K562 (cell line): Measurements from ENCODE around the gene TLX3.

ENCODE experiments used
- CBX3 ChIP-seq, 2 experiments: IDR thresholded peaks; 1 replicate in 1 of 2; 2 replicates in 1 of 2; pipeline ENCODE4 v1.6.1; 2012; ENCODE audit warnings: inconsistent platforms in 2 of 2, low read length in 2 of 2, borderline replicate concordance in 1 of 2, control low read depth in 1 of 2
- CTCF ChIP-seq, 3 experiments: IDR thresholded peaks in 2 of 3; conservative IDR thresholded peaks in 1 of 3; 2 replicates each; pipeline ENCODE4 v1.5.1; 2011 to 2012; ENCODE audit warnings: low read length in 3 of 3, mild to moderate bottlenecking in 3 of 3, control low read depth in 2 of 3, improper control_type of control experiment in 1 of 3, inconsistent platforms in 1 of 3, low read depth in 1 of 3, mixed read lengths in 1 of 3, moderate library complexity in 1 of 3; ENCODE audit not compliant: insufficient read depth in 2 of 3
- ILK ChIP-seq: fragments of 450-650 bp; IDR thresholded peaks from 2 replicates; pipeline ENCODE4 v1.6.1; 2016; ENCODE audit warnings: missing genetic modification characterization, low read depth, mild to moderate bottlenecking, missing compliant biosample characterization, moderate library complexity, borderline replicate concordance
- MECOM ChIP-seq: fragments of 250-450 bp; sonication (Bioruptor Pico); IDR thresholded peaks from 2 replicates; pipeline ENCODE4 v1.8.0; 2022; ENCODE audit warnings: inconsistent platforms
- PATZ1 ChIP-seq: fragments of 250-450 bp; sonication (Bioruptor Pico); IDR thresholded peaks from 2 replicates; pipeline ENCODE4 v1.5.0; 2020; ENCODE audit warnings: mild to moderate bottlenecking, borderline replicate concordance
- RAD21 ChIP-seq, 2 experiments: fragments of 250-450 bp in 1 of 2; fragments of 450-650 bp in 1 of 2; sonication (Bioruptor Pico) in 1 of 2; formaldehyde crosslinking in 1 of 2; IDR thresholded peaks in 1 of 2; conservative IDR thresholded peaks in 1 of 2; 2 replicates each; pipeline versions ENCODE4 v1.4.0 to v1.8.0; 2020 to 2022; ENCODE audit warnings: mild to moderate bottlenecking in 2 of 2, moderate library complexity in 1 of 2
- SREBF2 ChIP-seq: sonication (generic); formaldehyde crosslinking; IDR thresholded peaks from 2 replicates; pipeline ENCODE4 v1.4.0; 2020; ENCODE audit warnings: mild to moderate bottlenecking, missing genetic modification reagents
- STAT5B ChIP-seq: fragments of 250-450 bp; sonication (Bioruptor Pico); IDR thresholded peaks from 2 replicates; pipeline ENCODE4 v1.8.0; 2021; ENCODE audit warnings: mild to moderate bottlenecking, inconsistent platforms
- USF1 ChIP-seq: sonication (generic); formaldehyde crosslinking; IDR thresholded peaks from 2 replicates; pipeline ENCODE4 v1.9.0; 2022; ENCODE audit warnings: mild to moderate bottlenecking, missing genetic modification reagents
- ZBTB26 ChIP-seq: fragments of 450-650 bp; formaldehyde crosslinking; IDR thresholded peaks from 2 replicates; pipeline ENCODE4 v1.4.0; 2022; ENCODE audit warnings: missing genetic modification characterization
- ZNF449 ChIP-seq: fragments of 250-450 bp; sonication (Bioruptor Pico); IDR thresholded peaks from 2 replicates; pipeline ENCODE4 v1.8.0; 2022; ENCODE audit warnings: moderate library complexity, mild to moderate bottlenecking, inconsistent platforms
- ZSCAN29 ChIP-seq: fragments of 450-650 bp; IDR thresholded peaks from 2 replicates; pipeline ENCODE4 v1.6.1; 2017

DNA sequence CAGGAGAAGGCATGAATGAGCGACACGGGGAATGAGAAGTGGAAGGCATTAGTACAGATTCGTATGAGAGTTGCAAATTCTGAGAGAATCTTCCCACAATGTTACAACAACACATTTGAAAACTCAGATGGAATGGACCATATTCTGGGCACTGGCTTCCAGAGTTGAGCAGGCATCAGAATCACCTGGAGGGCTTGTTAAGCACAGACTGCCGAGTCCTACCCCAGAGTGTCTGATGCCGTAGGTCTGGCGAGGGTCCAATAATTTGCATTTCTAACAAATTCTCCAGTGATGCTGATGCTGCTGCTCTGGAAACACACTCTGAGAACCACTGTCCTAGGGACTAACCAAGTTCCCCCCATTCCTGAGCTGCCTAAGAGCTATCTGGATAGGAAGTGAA, 2.9 kb upstream of the TLX3 start:
- no peak for TF ChIP-seq STAT5B (CRISPR knock-in tag)
- TF ChIP-seq CBX3 (IDR thresholded peaks at IDR 0.05; ENCODE audit: borderline replicate concordance in 1 of 2, low read length in 2 of 2) = no peak
- TF ChIP-seq MECOM (CRISPR knock-in tag) = no peak
- no peak for TF ChIP-seq ZNF449 (CRISPR knock-in tag)
- TF ChIP-seq SREBF2 = no peak
- TF ChIP-seq ZBTB26 = no peak
- TF ChIP-seq CTCF (IDR thresholded peaks at IDR 0.05 in 2 of 3, conservative IDR thresholded peaks at IDR 0.05 in 1 of 3; ENCODE audit: insufficient read depth in 2 of 3, low read depth in 1 of 3, low read length in 3 of 3) = no peak
- TF ChIP-seq USF1 (CRISPR knock-in tag) = no peak
- no peak for TF ChIP-seq PATZ1 (CRISPR knock-in tag)
- TF ChIP-seq RAD21 (CRISPR knock-in tag; conservative IDR thresholded peaks at IDR 0.05 in 1 of 2, IDR thresholded peaks at IDR 0.05 in 1 of 2) = no peak
- no peak for TF ChIP-seq ZSCAN29
- TF ChIP-seq ILK (tag) = no peak
